Gastrocnemius medialis (tissue), 4 donors: ENCODE measurements around the gene PAFAH2. TPM values are rescaled to one million over a fixed set of nuclear protein-coding genes. Genes with fewer than 3 reads are reported as not detected.

ENCODE experiments used
- ATAC-seq, 2 donors: fragments of 150-250 bp; one replicate each; pipeline ENCODE4 v1.9.1; 2016
- DNase-seq, 2 donors: peaks; one replicate each; pipeline ENCODE4 v3.0.0-alpha.2; 2019
- H3K27ac ChIP-seq, 4 donors: fragments of 200-600 bp; sonication (generic); 1 replicate in 1 of 4; 2 replicates in 3 of 4; pipeline ENCODE4 v1.5.1; 2016 to 2018; ENCODE audit warnings: mild to moderate bottlenecking in 2 of 4, moderate library complexity in 1 of 4
- H3K27me3 ChIP-seq, 3 donors: fragments of 200-600 bp; sonication (generic) in 2 of 3; 1 replicate in 1 of 3; 2 replicates in 2 of 3; pipeline versions ENCODE4 v1.5.1 to v1.6.0; 2016 to 2019; ENCODE audit warnings: mild to moderate bottlenecking in 1 of 3, moderate library complexity in 1 of 3
- H3K36me3 ChIP-seq, 2 donors: fragments of 200-600 bp; sonication (generic) in 1 of 2; one replicate each; pipeline ENCODE4 v1.5.1; 2017 to 2018
- H3K4me1 ChIP-seq, 2 donors: fragments of 200-600 bp; sonication (generic) in 1 of 2; one replicate each; pipeline ENCODE4 v1.5.1; 2016 to 2017; ENCODE audit warnings: mild to moderate bottlenecking in 2 of 2
- H3K4me3 ChIP-seq, 4 donors: fragments of 200-600 bp; sonication (generic) in 3 of 4; 1 replicate in 1 of 4; 2 replicates in 3 of 4; pipeline ENCODE4 v1.5.1; 2016 to 2019; ENCODE audit warnings: mild to moderate bottlenecking in 2 of 4
- H3K9me3 ChIP-seq, 3 donors: fragments of 200-600 bp; sonication (generic) in 2 of 3; 1 replicate in 1 of 3; 2 replicates in 2 of 3; pipeline ENCODE4 v1.5.1; 2016 to 2019
- POLR2A ChIP-seq, 2 donors: fragments of 450-650 bp; IDR thresholded peaks; one replicate each; pipeline ENCODE4 v1.6.1; 2017; ENCODE audit warnings: antibody characterized with exemption in 2 of 2, mild to moderate bottlenecking in 2 of 2, moderate library complexity in 2 of 2
- in situ Hi-C, 4 donors: fragments of 200-750 bp; cut with MboI; loops; one replicate each; pipeline versions ENCODE4 v1.15.0 to v1.8.0; 2017; ENCODE audit warnings: low sequenced_read_pairs in 4 of 4
- intact Hi-C: fragments of 100-400 bp; cut with DNase I; formaldehyde crosslinking; loops from one replicate; pipeline ENCODE4 v1.15.1; 2023; ENCODE audit warnings: low total_unique reads
- total RNA-seq, 4 donors: library from RNA; depleted of rRNA; stranded (reverse); fragments of >200 nt; gene quantifications; one replicate each; pipeline versions ENCODE4 v1.1.0 to v1.2.3, GENCODE V29; 2016
- TF ChIP-seq, protein P1 (sequence below), 5 experiments: fragments of 450-650 bp in 3 of 5; fragments of 200-600 bp in 2 of 5; sonication (generic) in 2 of 5; IDR thresholded peaks in 4 of 5; conservative IDR thresholded peaks in 1 of 5; 1 replicate in 4 of 5; 2 replicates in 1 of 5; pipeline ENCODE4 v1.5.1; 2016 to 2019; ENCODE audit warnings: antibody characterized with exemption in 5 of 5, mild to moderate bottlenecking in 3 of 5, moderate library complexity in 3 of 5

The PAFAH2 gene
- total RNA-seq, 4 donors from 2014 or later = 9.0 to 35.5 (median 16.1) TPM

DNA sequence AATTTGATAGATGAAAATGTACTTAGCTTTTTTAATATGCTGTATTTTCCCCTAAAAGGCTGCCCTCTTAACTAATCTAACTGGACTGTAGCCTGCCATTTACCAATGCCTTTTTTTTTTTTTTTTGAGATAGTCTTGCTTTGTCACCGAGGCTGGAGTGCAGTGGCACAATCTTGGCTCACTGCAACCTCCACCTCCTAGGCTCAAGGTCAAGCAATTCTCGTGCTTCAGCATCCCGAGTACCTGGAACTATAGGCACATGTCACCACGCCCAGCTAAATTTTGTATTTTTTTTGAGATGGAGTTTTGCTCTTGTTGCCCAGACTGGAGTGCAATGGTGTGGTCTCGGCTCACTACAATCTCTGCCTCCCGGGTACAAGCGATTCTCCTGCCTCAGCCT lies 18.7 kb downstream of the PAFAH2 start:
- H3K36me3 ChIP-seq = peaks cover 0 to 67% of the 10 kb centered on the region in 2 donors
- H3K4me3 ChIP-seq = no peak overlapping the region
- DNase-seq (no peak), ATAC-seq (no peak)
- H3K27ac ChIP-seq = no peak overlapping the region
- intact Hi-C loops = no loop called here
- in situ Hi-C loops = no loop called here
- TF ChIP-seq, protein P1, sequence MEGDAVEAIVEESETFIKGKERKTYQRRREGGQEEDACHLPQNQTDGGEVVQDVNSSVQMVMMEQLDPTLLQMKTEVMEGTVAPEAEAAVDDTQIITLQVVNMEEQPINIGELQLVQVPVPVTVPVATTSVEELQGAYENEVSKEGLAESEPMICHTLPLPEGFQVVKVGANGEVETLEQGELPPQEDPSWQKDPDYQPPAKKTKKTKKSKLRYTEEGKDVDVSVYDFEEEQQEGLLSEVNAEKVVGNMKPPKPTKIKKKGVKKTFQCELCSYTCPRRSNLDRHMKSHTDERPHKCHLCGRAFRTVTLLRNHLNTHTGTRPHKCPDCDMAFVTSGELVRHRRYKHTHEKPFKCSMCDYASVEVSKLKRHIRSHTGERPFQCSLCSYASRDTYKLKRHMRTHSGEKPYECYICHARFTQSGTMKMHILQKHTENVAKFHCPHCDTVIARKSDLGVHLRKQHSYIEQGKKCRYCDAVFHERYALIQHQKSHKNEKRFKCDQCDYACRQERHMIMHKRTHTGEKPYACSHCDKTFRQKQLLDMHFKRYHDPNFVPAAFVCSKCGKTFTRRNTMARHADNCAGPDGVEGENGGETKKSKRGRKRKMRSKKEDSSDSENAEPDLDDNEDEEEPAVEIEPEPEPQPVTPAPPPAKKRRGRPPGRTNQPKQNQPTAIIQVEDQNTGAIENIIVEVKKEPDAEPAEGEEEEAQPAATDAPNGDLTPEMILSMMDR (IDR thresholded peaks at IDR 0.05 in 4 of 5, conservative IDR thresholded peaks at IDR 0.05 in 1 of 5) = no peak
- TF ChIP-seq POLR2A (IDR thresholded peaks at IDR 0.05) = no peak
- no peaks in the 10 kb centered on the region for H3K9me3 ChIP-seq
- H3K4me1 ChIP-seq = no peaks in the 10 kb centered on the region
- H3K27me3 ChIP-seq = no peaks in the 10 kb centered on the region

DNA sequence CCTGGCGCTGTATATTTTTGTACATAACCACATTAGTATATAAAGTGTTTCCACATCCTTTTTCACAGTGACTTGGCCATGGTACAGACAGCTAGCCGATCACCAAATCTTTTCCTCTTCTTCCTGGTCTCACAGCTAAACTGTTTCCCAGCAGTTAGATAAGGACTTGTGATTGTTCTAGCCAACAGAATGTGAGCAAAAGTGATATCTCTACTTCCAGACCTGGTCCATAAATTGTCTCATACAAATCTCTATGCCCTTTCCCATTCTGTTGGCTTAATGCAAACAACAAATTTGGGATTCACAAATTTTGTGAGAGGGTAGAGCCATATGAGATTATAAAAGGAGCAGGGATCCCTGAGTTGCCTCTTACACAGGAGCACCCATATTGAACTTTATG lies 19.5 kb downstream of the PAFAH2 start:
- intact Hi-C loops = no loop called here
- Histone ChIP-seq H3K27me3 (no peaks in the 10 kb centered on the region), H3K4me3 (no peak overlapping the region), H3K27ac (no peak overlapping the region), H3K36me3 (peaks cover 0 to 68% of the 10 kb centered on the region in 2 donors), H3K4me1 (no peaks in the 10 kb centered on the region), H3K9me3 (no peaks in the 10 kb centered on the region)
- DNase-seq (no peak), ATAC-seq (no peak)
- in situ Hi-C loops = no loop called here
- no peak for TF ChIP-seq POLR2A (IDR thresholded peaks at IDR 0.05)
- TF ChIP-seq, protein P1 (IDR thresholded peaks at IDR 0.05 in 4 of 5, conservative IDR thresholded peaks at IDR 0.05 in 1 of 5) = no peak

DNA sequence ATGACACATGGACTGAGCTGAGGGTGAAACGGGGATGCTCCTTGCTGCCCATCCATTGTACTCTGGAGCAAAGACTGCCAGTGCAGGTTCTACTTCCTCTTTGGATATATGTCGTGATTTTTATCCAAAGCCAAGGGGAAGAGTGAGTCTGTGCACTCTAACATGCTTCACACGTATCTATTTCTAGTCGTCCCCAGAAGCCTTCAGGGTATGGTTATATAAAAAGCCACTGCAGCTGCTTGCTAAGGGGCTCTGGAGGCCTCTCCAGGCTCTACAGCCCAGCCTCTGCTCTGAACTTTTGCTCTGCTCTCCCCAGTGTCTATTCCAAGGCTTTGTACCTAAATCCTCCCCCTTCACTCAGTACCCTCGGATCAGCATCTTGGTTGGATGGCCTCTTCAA lies 20.1 kb downstream of the PAFAH2 start:
- Histone ChIP-seq H3K27ac (no peak overlapping the region), H3K9me3 (no peaks in the 10 kb centered on the region), H3K36me3 (peaks cover 0 to 68% of the 10 kb centered on the region in 2 donors), H3K4me3 (no peak overlapping the region), H3K4me1 (no peaks in the 10 kb centered on the region), H3K27me3 (no peaks in the 10 kb centered on the region)
- ATAC-seq (no peak), DNase-seq (no peak)
- in situ Hi-C loops (no loop called here), intact Hi-C loops (no loop called here)
- no peak for TF ChIP-seq POLR2A (IDR thresholded peaks at IDR 0.05)

- no peaks in the 10 kb centered on the region for H3K4me1 ChIP-seq
- no peak overlapping the region for H3K27ac ChIP-seq
- intact Hi-C loops (no loop called here), in situ Hi-C loops (no loop called here)
- TF ChIP-seq, protein P1 (IDR thresholded peaks at IDR 0.05 in 4 of 5, conservative IDR thresholded peaks at IDR 0.05 in 1 of 5) = no peak
- no peak for TF ChIP-seq POLR2A (IDR thresholded peaks at IDR 0.05)
- H3K9me3 ChIP-seq = no peaks in the 10 kb centered on the region
- DNase-seq (no peak), ATAC-seq (no peak)
- H3K36me3 ChIP-seq = peaks cover 0 to 80% of the 10 kb centered on the region in 2 donors
- H3K27me3 ChIP-seq = no peaks in the 10 kb centered on the region
- H3K4me3 ChIP-seq = no peak overlapping the region
Measured at GRCh38 chr1:25973610-25974321, 24.1 kb downstream of the PAFAH2 start.

GRCh38 chr1:25971811-25972180 lies 26.1 kb downstream of the PAFAH2 start:
- DNase-seq = no peak
- TF ChIP-seq, protein P1 (IDR thresholded peaks at IDR 0.05 in 4 of 5, conservative IDR thresholded peaks at IDR 0.05 in 1 of 5) = no peak
- no peak for TF ChIP-seq POLR2A (IDR thresholded peaks at IDR 0.05)
- Histone ChIP-seq H3K9me3 (no peaks in the 10 kb centered on the region), H3K4me1 (no peaks in the 10 kb centered on the region), H3K36me3 (peaks cover 0 to 74% of the 10 kb centered on the region in 2 donors), H3K27me3 (no peaks in the 10 kb centered on the region), H3K4me3 (no peak overlapping the region), H3K27ac (no peak overlapping the region)
- intact Hi-C loops = no loop called here
- ATAC-seq = no peak
- in situ Hi-C loops = no loop called here
